ENCODE results near the gene SLC35F3. TPM values are rescaled to one million over a fixed set of nuclear protein-coding genes. Genes with fewer than 3 reads are reported as not detected.
A peak's percentile ranks its signal among the peaks of the same experiment; 100 is the strongest.

The SLC35F3 gene
- total and polyA plus RNA-seq, 9 of the 15 experiments (the other 6 are each of a cell fraction or from before 2014, with no cell fraction given) = 0.04 to 0.07 (median 0.04) TPM; not detected in 6

GRCh38 chr1:234217316-234217840 lies 312.9 kb downstream of the SLC35F3 start:
- no peaks in the 10 kb centered on the region for H3K36me3 ChIP-seq (ENCODE audit: control insufficient read depth, insufficient read depth, low read length)
- TF ChIP-seq SMARCA4 (IDR thresholded peaks at IDR 0.05) (no peak), TCF3 (CRISPR knock-in tag; IDR thresholded peaks at IDR 0.05) (no peak), ZNF75A (CRISPR knock-in tag; IDR thresholded peaks at IDR 0.05) (no peak), ZC3H11A (IDR thresholded peaks at IDR 0.05; ENCODE audit: low read depth, low read length) (no peak), ZNF589 (CRISPR knock-in tag; IDR thresholded peaks at IDR 0.05; ENCODE audit: low read depth) (no peak)
- TF ChIP-seq, protein P1, sequence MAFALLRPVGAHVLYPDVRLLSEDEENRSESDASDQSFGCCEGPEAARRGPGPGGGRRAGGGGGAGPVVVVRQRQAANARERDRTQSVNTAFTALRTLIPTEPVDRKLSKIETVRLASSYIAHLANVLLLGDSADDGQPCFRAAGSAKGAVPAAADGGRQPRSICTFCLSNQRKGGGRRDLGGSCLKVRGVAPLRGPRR (CRISPR knock-in tag; IDR thresholded peaks at IDR 0.05) = no peak
- 1% methylated on average over 4 of the region's 4 CpGs for WGBS (ENCODE audit: insufficient coverage, low coverage, missing lambda C conversion rate)
- H4K20me1 ChIP-seq (replicated peaks; ENCODE audit: control insufficient read depth, insufficient read depth, low read length) = no peaks in the 10 kb centered on the region
- BruUV-seq (replicated peaks) = no TSS peak
- peaks cover 0 to 13% of the 10 kb centered on the region in 2 experiments; a peak in 1 of 5 replicates for H3K4me1 ChIP-seq (replicated peaks in 1 of 2; ENCODE audit: control insufficient read depth in 2 of 2, insufficient read depth in 2 of 2, low read length in 2 of 2)
- no peaks in the 10 kb centered on the region for H3K9me3 ChIP-seq (replicated peaks; ENCODE audit: control insufficient read depth, insufficient read depth, low read depth, low read length)
- no peak overlapping the region for H3K4me2 ChIP-seq (ENCODE audit: insufficient read depth, low read length)
- H3K9me1 ChIP-seq (ENCODE audit: control insufficient read depth, insufficient read depth, low read length) = no peaks in the 10 kb centered on the region
- H3K27ac ChIP-seq (ENCODE audit: extremely low read depth, low read depth, low read length) = no peak overlapping the region
- intact Hi-C loops (cut with micrococcal nuclease) = loop anchor here (10.0 kb wide), 1 partner anchor 97 kb away; no protein-coding TSS in a partner anchor
- ATAC-seq = no peak
- H3K27me3 ChIP-seq (ENCODE audit: control insufficient read depth in 2 of 2, insufficient read depth in 2 of 2, low read length in 2 of 2) = peaks cover 18 to 52% of the 10 kb centered on the region in 2 experiments; a peak in 4 of 5 replicates
- in situ Hi-C loops (cut with MboI) = no loop called here
- no peak overlapping the region for H3K4me3 ChIP-seq
- FAIRE-seq = no peak
- CTCF ChIA-PET (ENCODE audit: low intra/inter-chr PET ratio) = no interaction called here
- no peak for DNase-seq (ENCODE audit: extremely low read depth in 1 of 4, low spot score in 3 of 4)
- no peak overlapping the region for H2AFZ ChIP-seq (ENCODE audit: low read depth, low read length)
- POLR2A ChIA-PET = no interaction called here
- H3K79me2 ChIP-seq (ENCODE audit: control insufficient read depth, insufficient read depth, low read length) = no peaks in the 10 kb centered on the region
- no peak overlapping the region for H3K9ac ChIP-seq (ENCODE audit: insufficient read depth in 1 of 2, low read depth in 2 of 2, low read length in 2 of 2)

GRCh38 chr1:234218078-234218477 lies 313.6 kb downstream of the SLC35F3 start:
- no peak for TF ChIP-seq CHD4 (IDR thresholded peaks at IDR 0.05; ENCODE audit: insufficient read depth, insufficient replicate concordance, low read depth, low read length, poor library complexity, severe bottlenecking)
- TF ChIP-seq MEIS2 (IDR thresholded peaks at IDR 0.05; ENCODE audit: partially characterized antibody) = peak; percentile 11
- no peak for TF ChIP-seq CBFA2T3 (IDR thresholded peaks at IDR 0.05)
- Histone ChIP-seq H3K27ac (ENCODE audit: extremely low read depth, low read depth, low read length) (no peak overlapping the region), H4K20me1 (replicated peaks; ENCODE audit: control insufficient read depth, insufficient read depth, low read length) (no peaks in the 10 kb centered on the region), H3K9me1 (ENCODE audit: control insufficient read depth, insufficient read depth, low read length) (no peaks in the 10 kb centered on the region), H2AFZ (ENCODE audit: low read depth, low read length) (no peak overlapping the region), H3K27me3 (ENCODE audit: control insufficient read depth in 2 of 2, insufficient read depth in 2 of 2, low read length in 2 of 2) (peaks cover 18 to 54% of the 10 kb centered on the region in 2 experiments; a peak in 4 of 5 replicates), H3K79me2 (ENCODE audit: control insufficient read depth, insufficient read depth, low read length) (no peaks in the 10 kb centered on the region), H3K9me3 (replicated peaks; ENCODE audit: control insufficient read depth, insufficient read depth, low read depth, low read length) (no peaks in the 10 kb centered on the region), H3K36me3 (ENCODE audit: control insufficient read depth, insufficient read depth, low read length) (no peaks in the 10 kb centered on the region), H3K9ac (ENCODE audit: insufficient read depth in 1 of 2, low read depth in 2 of 2, low read length in 2 of 2) (no peak overlapping the region), H3K4me1 (replicated peaks in 1 of 2; ENCODE audit: control insufficient read depth in 2 of 2, insufficient read depth in 2 of 2, low read length in 2 of 2) (peaks cover 0 to 13% of the 10 kb centered on the region in 2 experiments; a peak in 1 of 5 replicates), H3K4me2 (ENCODE audit: insufficient read depth, low read length) (no peak overlapping the region), H3K4me3 (no peak overlapping the region)
- DNase-seq (ENCODE audit: extremely low read depth in 1 of 4, low spot score in 3 of 4) = no peak
- intact Hi-C loops (cut with micrococcal nuclease) = loop anchor here (10.0 kb wide), 1 partner anchor 97 kb away; no protein-coding TSS in a partner anchor
- 2% methylated on average over 3 of the region's 3 CpGs for WGBS (ENCODE audit: insufficient coverage, low coverage, missing lambda C conversion rate)
- ChIA-PET CTCF (ENCODE audit: low intra/inter-chr PET ratio) (no interaction called here), POLR2A (no interaction called here)
- in situ Hi-C loops (cut with MboI) = no loop called here
- no peak for FAIRE-seq
- BruUV-seq (replicated peaks) = no TSS peak
- no peak for ATAC-seq

All from K562 (cell line).